Measurements from ENCODE around the gene SPC25. TPM values are rescaled to one million over a fixed set of nuclear protein-coding genes. Genes with fewer than 3 reads are reported as not detected.

The SPC25 gene
- polyA plus RNA-seq, 1 donor (not counting 4 experiments of a cell fraction or from before 2014, with no cell fraction given): 7.1 TPM

DNA sequence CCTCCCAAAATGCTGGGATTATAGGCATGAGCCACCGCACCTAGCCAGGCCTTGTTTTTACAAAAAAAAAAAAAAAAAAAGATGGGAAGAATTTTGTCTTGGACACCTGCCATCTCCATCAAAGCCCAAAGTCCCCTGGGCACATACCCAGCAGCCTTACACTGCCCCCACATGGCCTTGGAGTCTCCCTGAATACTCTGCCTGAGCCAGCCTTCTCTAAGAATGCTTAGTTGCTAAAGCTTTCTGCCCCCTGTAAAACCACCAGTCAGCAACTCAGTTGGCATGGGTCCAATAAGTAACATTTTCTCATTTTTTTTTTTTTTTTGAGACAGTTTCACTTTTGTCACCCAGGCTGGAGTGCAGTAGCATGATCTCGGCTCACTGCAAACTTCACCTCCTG, 40.6 kb downstream of the SPC25 start:
- no peak overlapping the region for H3K9ac ChIP-seq (ENCODE audit: control insufficient read depth, extremely low read depth, insufficient read depth, low read length)
- dilution Hi-C loops (cut with MboI; ENCODE audit: extremely low pct_ligation_motif_present, low sequenced_read_pairs): no loop called here

DNA sequence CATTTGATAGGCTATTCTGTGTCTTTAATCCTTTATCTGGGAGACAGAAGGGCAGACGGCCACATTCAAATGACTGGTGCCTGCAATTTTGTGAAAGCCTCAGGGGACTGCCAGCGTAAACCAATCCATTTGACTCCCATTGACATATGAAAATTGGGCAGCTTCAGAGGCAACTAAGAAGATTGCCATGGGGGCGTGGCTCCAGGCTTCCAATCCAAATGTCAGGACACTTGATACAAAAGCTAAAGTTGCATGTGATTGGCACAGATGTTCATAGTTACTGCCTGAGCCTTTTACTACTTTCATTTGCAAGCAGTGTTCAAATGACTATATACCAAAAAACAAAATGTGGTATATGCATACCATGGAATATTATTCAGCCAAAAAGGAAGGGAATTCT, 42.0 kb downstream of the SPC25 start:
- H3K9ac ChIP-seq (ENCODE audit: control insufficient read depth, extremely low read depth, insufficient read depth, low read length): no peak overlapping the region
- no peaks in the 10 kb centered on the region for H4K20me1 ChIP-seq (ENCODE audit: control insufficient read depth, extremely low read depth, insufficient read depth, low read length)
- no peaks in the 10 kb centered on the region for H3K79me2 ChIP-seq (ENCODE audit: control insufficient read depth, insufficient read depth, low read length)
- H3K4me1 ChIP-seq (ENCODE audit: control insufficient read depth, extremely low read depth, insufficient read depth, low read length): peaks cover 12% of the 10 kb centered on the region
- no peak for TF ChIP-seq EZH2 (IDR thresholded peaks at IDR 0.05; ENCODE audit: low read length)
- TF ChIP-seq, protein P1, sequence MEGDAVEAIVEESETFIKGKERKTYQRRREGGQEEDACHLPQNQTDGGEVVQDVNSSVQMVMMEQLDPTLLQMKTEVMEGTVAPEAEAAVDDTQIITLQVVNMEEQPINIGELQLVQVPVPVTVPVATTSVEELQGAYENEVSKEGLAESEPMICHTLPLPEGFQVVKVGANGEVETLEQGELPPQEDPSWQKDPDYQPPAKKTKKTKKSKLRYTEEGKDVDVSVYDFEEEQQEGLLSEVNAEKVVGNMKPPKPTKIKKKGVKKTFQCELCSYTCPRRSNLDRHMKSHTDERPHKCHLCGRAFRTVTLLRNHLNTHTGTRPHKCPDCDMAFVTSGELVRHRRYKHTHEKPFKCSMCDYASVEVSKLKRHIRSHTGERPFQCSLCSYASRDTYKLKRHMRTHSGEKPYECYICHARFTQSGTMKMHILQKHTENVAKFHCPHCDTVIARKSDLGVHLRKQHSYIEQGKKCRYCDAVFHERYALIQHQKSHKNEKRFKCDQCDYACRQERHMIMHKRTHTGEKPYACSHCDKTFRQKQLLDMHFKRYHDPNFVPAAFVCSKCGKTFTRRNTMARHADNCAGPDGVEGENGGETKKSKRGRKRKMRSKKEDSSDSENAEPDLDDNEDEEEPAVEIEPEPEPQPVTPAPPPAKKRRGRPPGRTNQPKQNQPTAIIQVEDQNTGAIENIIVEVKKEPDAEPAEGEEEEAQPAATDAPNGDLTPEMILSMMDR (optimal IDR thresholded peaks at IDR 0.05 in 1 of 3, IDR thresholded peaks at IDR 0.05 in 1 of 3, conservative IDR thresholded peaks at IDR 0.05 in 1 of 3; ENCODE audit: extremely low read depth in 1 of 3, insufficient read depth in 2 of 3, low read length in 3 of 3): no peak
- no peaks in the 10 kb centered on the region for H3K9me3 ChIP-seq (ENCODE audit: control insufficient read depth, low read depth, low read length)
- dilution Hi-C loops (cut with MboI; ENCODE audit: extremely low pct_ligation_motif_present, low sequenced_read_pairs): no loop called here
- no peak overlapping the region for H3K4me2 ChIP-seq (ENCODE audit: control insufficient read depth, extremely low read depth, insufficient read depth, low read depth, low read length)
- no peaks in the 10 kb centered on the region for H3K27me3 ChIP-seq (ENCODE audit: control insufficient read depth, extremely low read depth, insufficient read depth, low read length)
- DNase-seq (ENCODE audit: low read depth, low spot score) (no peak), FAIRE-seq (no peak)
- H3K36me3 ChIP-seq (ENCODE audit: control insufficient read depth in 2 of 2, extremely low read depth in 1 of 2, insufficient read depth in 2 of 2, low read length in 2 of 2): no peaks in the 10 kb centered on the region
- H2AFZ ChIP-seq (ENCODE audit: control insufficient read depth, low read length): no peak overlapping the region
- no peaks in the 10 kb centered on the region for H3K9me1 ChIP-seq (ENCODE audit: control insufficient read depth, extremely low read depth, insufficient read depth, low read length)
- H3K4me3 ChIP-seq (ENCODE audit: control insufficient read depth in 2 of 3, extremely low read depth in 1 of 3, insufficient read depth in 2 of 3, low read depth in 1 of 3, low read length in 3 of 3): no peak overlapping the region
- H3K27ac ChIP-seq (ENCODE audit: control insufficient read depth, insufficient read depth, low read length): no peak overlapping the region

More for the DNA sequence above, 40.6 kb downstream of the SPC25 start:
- Histone ChIP-seq H4K20me1 (ENCODE audit: control insufficient read depth, extremely low read depth, insufficient read depth, low read length) (no peaks in the 10 kb centered on the region), H3K27ac (ENCODE audit: control insufficient read depth, insufficient read depth, low read length) (no peak overlapping the region), H3K79me2 (ENCODE audit: control insufficient read depth, insufficient read depth, low read length) (no peaks in the 10 kb centered on the region), H3K36me3 (ENCODE audit: control insufficient read depth in 2 of 2, extremely low read depth in 1 of 2, insufficient read depth in 2 of 2, low read length in 2 of 2) (no peaks in the 10 kb centered on the region), H3K9me3 (ENCODE audit: control insufficient read depth, low read depth, low read length) (no peaks in the 10 kb centered on the region), H3K4me1 (ENCODE audit: control insufficient read depth, extremely low read depth, insufficient read depth, low read length) (peaks cover 12% of the 10 kb centered on the region), H3K4me3 (ENCODE audit: control insufficient read depth in 2 of 3, extremely low read depth in 1 of 3, insufficient read depth in 2 of 3, low read depth in 1 of 3, low read length in 3 of 3) (no peak overlapping the region), H2AFZ (ENCODE audit: control insufficient read depth, low read length) (no peak overlapping the region), H3K9me1 (ENCODE audit: control insufficient read depth, extremely low read depth, insufficient read depth, low read length) (no peaks in the 10 kb centered on the region), H3K27me3 (ENCODE audit: control insufficient read depth, extremely low read depth, insufficient read depth, low read length) (no peaks in the 10 kb centered on the region), H3K4me2 (ENCODE audit: control insufficient read depth, extremely low read depth, insufficient read depth, low read depth, low read length) (no peak overlapping the region)
- no peak for DNase-seq (ENCODE audit: low read depth, low spot score)
- TF ChIP-seq EZH2 (IDR thresholded peaks at IDR 0.05; ENCODE audit: low read length): no peak
- TF ChIP-seq, protein P1 (optimal IDR thresholded peaks at IDR 0.05 in 1 of 3, IDR thresholded peaks at IDR 0.05 in 1 of 3, conservative IDR thresholded peaks at IDR 0.05 in 1 of 3; ENCODE audit: extremely low read depth in 1 of 3, insufficient read depth in 2 of 3, low read length in 3 of 3): peak in 1 of 3 experiments; percentile 16
- FAIRE-seq: no peak
